ENCODE results near the gene NPAS3. TPM values are rescaled to one million over a fixed set of nuclear protein-coding genes. Genes with fewer than 3 reads are reported as not detected.

Gene NPAS3
- total RNA-seq, 1 donor from 2014 or later, result 6.1 TPM

DNA sequence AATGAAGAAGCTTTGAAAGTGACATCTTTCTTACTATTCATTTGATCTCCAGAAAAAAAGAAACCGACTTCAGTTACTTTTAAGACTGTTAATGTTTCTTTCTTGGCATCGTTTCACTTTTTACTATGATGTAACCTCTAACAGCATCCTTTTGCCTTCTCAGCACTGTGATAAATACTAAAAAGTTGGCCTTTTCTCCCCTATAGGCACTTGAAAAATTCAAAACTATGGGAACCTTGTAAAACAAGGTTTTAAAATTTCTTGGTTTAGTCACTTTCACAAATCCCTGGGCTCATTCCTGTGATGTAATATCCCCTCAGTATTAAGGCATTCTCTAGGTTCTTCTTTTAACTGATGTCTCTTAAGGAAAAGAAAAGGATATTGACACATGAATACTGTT is 730.4 kb downstream of the NPAS3 start:
- no peaks in the 10 kb centered on the region for H3K27me3 Mint-ChIP-seq
- H3K4me3 Mint-ChIP-seq (ENCODE audit: low read depth), result no peak overlapping the region
- TF ChIP-seq, protein P1, sequence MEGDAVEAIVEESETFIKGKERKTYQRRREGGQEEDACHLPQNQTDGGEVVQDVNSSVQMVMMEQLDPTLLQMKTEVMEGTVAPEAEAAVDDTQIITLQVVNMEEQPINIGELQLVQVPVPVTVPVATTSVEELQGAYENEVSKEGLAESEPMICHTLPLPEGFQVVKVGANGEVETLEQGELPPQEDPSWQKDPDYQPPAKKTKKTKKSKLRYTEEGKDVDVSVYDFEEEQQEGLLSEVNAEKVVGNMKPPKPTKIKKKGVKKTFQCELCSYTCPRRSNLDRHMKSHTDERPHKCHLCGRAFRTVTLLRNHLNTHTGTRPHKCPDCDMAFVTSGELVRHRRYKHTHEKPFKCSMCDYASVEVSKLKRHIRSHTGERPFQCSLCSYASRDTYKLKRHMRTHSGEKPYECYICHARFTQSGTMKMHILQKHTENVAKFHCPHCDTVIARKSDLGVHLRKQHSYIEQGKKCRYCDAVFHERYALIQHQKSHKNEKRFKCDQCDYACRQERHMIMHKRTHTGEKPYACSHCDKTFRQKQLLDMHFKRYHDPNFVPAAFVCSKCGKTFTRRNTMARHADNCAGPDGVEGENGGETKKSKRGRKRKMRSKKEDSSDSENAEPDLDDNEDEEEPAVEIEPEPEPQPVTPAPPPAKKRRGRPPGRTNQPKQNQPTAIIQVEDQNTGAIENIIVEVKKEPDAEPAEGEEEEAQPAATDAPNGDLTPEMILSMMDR (IDR thresholded peaks at IDR 0.05; ENCODE audit: unreplicated experiment), result no peak
- no peak for DNase-seq (ENCODE audit: low spot score, unreplicated experiment)
- no peaks in the 10 kb centered on the region for H3K36me3 Mint-ChIP-seq (ENCODE audit: insufficient read depth)
- no peaks in the 10 kb centered on the region for H3K9me3 Mint-ChIP-seq (ENCODE audit: low read depth)
- H3K4me1 Mint-ChIP-seq (ENCODE audit: low read depth), result peaks cover 7% of the 10 kb centered on the region
- H3K27ac Mint-ChIP-seq, result no peak overlapping the region

DNA sequence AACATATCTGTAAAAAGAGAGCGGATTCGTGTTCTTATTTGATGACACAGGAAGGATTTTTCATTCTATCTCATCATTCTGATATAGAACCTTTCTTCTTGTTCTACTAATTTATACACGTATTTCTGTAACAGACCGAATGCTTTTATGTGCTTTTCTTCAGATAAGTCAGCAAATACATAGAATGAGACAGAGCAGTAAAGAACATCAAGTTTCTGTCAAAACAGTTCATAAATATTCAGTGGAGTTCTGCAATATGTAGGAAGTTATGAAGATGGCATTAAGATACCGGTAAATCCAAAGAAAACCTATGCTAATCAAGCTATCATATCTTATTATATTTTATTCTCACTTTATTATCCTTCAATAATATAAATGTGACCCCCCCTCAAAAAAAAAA is 731.6 kb downstream of the NPAS3 start:
- H3K9me3 Mint-ChIP-seq (ENCODE audit: low read depth), result no peaks in the 10 kb centered on the region

GRCh38 chr14:33671556-33671955 is 732.9 kb downstream of the NPAS3 start:
- no peaks in the 10 kb centered on the region for H3K9me3 Mint-ChIP-seq (ENCODE audit: low read depth)
- no peaks in the 10 kb centered on the region for H3K36me3 Mint-ChIP-seq (ENCODE audit: insufficient read depth)
- H3K4me3 Mint-ChIP-seq (ENCODE audit: low read depth), result no peak overlapping the region
- peaks cover 7% of the 10 kb centered on the region for H3K4me1 Mint-ChIP-seq (ENCODE audit: low read depth)
- TF ChIP-seq, protein P1 (IDR thresholded peaks at IDR 0.05; ENCODE audit: unreplicated experiment), result no peak
- H3K27me3 Mint-ChIP-seq, result no peaks in the 10 kb centered on the region
- H3K27ac Mint-ChIP-seq, result no peak overlapping the region
- DNase-seq (ENCODE audit: low spot score, unreplicated experiment), result no peak

More for the DNA sequence above, 731.6 kb downstream of the NPAS3 start:
- DNase-seq (ENCODE audit: low spot score, unreplicated experiment), result no peak
- Mint-ChIP-seq H3K4me3 (ENCODE audit: low read depth) (no peak overlapping the region), H3K27ac (no peak overlapping the region), H3K36me3 (ENCODE audit: insufficient read depth) (no peaks in the 10 kb centered on the region), H3K4me1 (ENCODE audit: low read depth) (peaks cover 7% of the 10 kb centered on the region), H3K27me3 (no peaks in the 10 kb centered on the region)
- TF ChIP-seq, protein P1 (IDR thresholded peaks at IDR 0.05; ENCODE audit: unreplicated experiment), result no peak

DNA sequence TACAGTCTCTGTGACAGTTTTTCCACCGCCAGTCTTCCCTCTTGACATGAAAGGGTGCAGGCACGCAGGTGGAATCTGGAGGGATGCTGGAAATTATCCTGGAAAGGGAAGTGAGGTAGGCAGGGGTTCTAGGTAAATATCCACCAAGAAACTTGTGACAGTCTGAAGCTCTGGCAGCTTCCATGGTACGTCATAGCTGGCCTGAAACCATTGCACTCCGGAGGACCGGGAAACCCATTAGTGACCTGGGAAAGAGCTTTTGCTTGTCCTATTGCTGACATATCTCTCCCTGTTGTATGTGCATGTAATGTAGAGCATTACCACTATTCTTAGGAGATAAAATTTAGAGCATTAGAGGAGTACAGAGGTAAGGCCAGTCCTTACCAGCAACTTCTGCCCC is 736.2 kb downstream of the NPAS3 start:
- TF ChIP-seq, protein P1 (IDR thresholded peaks at IDR 0.05; ENCODE audit: unreplicated experiment), result no peak
- H3K27me3 Mint-ChIP-seq, result peaks cover 3% of the 10 kb centered on the region
- no peak overlapping the region for H3K27ac Mint-ChIP-seq
- no peak overlapping the region for H3K4me3 Mint-ChIP-seq (ENCODE audit: low read depth)
- no peaks in the 10 kb centered on the region for H3K36me3 Mint-ChIP-seq (ENCODE audit: insufficient read depth)
- H3K4me1 Mint-ChIP-seq (ENCODE audit: low read depth), result peaks cover 7% of the 10 kb centered on the region
- no peak for DNase-seq (ENCODE audit: low spot score, unreplicated experiment)
- H3K9me3 Mint-ChIP-seq (ENCODE audit: low read depth), result no peaks in the 10 kb centered on the region

DNA sequence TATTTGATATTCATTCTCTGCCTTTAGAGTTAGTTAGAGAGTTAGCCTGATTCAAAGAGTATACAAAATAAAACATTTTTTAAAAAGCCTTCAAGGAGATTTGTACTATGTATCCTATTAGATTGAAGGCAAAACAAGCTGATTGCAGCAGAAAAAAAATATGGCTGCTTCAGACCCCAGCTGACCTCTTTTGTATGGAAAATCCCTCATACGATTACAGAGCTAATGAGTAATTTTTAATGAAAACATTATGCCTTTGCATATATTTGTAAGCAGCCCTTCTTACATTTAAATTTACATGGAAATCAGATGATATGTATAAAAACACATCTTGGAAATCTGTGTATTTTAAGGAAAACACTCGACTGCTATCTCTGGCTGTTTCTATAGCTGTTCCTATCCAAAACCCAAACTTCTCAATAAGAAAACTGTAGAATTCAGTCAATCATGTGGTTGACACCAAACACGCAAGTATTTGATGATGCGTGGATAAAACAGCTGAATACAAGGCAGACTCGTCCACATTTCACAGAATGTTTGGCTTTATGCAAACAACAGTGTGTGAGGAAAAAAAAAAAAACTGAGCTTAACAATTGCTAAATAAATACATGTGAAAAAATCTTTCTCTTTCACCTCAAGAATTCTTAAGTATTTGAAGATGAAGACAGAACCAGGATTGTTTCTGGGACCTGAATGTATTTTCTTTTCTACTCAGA is 736.9 kb downstream of the NPAS3 start:
- TF ChIP-seq, protein P1 (IDR thresholded peaks at IDR 0.05; ENCODE audit: unreplicated experiment), result no peak
- DNase-seq (ENCODE audit: low spot score, unreplicated experiment), result no peak

More for the DNA sequence above, 736.9 kb downstream of the NPAS3 start:
- no peak overlapping the region for H3K27ac Mint-ChIP-seq
- no peak overlapping the region for H3K4me3 Mint-ChIP-seq (ENCODE audit: low read depth)
- H3K27me3 Mint-ChIP-seq, result peaks cover 3% of the 10 kb centered on the region
- peaks cover 7% of the 10 kb centered on the region for H3K4me1 Mint-ChIP-seq (ENCODE audit: low read depth)
- no peaks in the 10 kb centered on the region for H3K36me3 Mint-ChIP-seq (ENCODE audit: insufficient read depth)
- H3K9me3 Mint-ChIP-seq (ENCODE audit: low read depth), result no peaks in the 10 kb centered on the region

Measured in progenitor cell of endocrine pancreas (in vitro differentiated cells).